WTC11 (cell line): ENCODE results near the gene CLDN3. TPM values are rescaled to one million over a fixed set of nuclear protein-coding genes. Genes with fewer than 3 reads are reported as not detected.

Source experiments
- ATAC-seq: fragments of 200-7000 bp; cut with Tn5 transposase; 2 replicates; pipeline ENCODE4 v1.10.0; 2021; ENCODE audit warnings: mild to moderate bottlenecking, moderate library complexity
- CTCF ChIA-PET: fragments of 300-600 bp; sonication (Branson Sonifier 250); formaldehyde crosslinking; loops from one replicate; lab custom pipeline; 2021; ENCODE audit warnings: antibody characterized with exemption; lab: Charles Lee
- POLR2A ChIA-PET: fragments of 350-600 bp; sonication (Branson Sonifier 250); formaldehyde crosslinking; loops from one replicate; lab custom pipeline; 2021; ENCODE audit warnings: antibody characterized with exemption; lab: Charles Lee
- DNase-seq: peaks from one replicate; pipeline ENCODE4 v3.0.0; 2021; ENCODE audit warnings: low spot score
- H3K27ac Mint-ChIP-seq: 2 replicates; pipeline ENCODE4 v1.8.0; 2021; ENCODE audit warnings: mixed read lengths
- H3K27me3 Mint-ChIP-seq: 2 replicates; pipeline ENCODE4 v1.8.0; 2021; ENCODE audit warnings: low read depth, mild to moderate bottlenecking, moderate library complexity, mixed read lengths
- H3K36me3 Mint-ChIP-seq: 2 replicates; pipeline ENCODE4 v1.8.0; 2021; ENCODE audit warnings: mixed read lengths
- H3K4me1 Mint-ChIP-seq: 2 replicates; pipeline ENCODE4 v1.8.0; 2022; ENCODE audit warnings: mixed read lengths
- H3K4me3 Mint-ChIP-seq: 2 replicates; pipeline ENCODE4 v1.8.0; 2021; ENCODE audit warnings: mild to moderate bottlenecking, moderate library complexity, mixed read lengths
- H3K9me3 Mint-ChIP-seq: 2 replicates; pipeline ENCODE4 v1.8.0; 2021; ENCODE audit warnings: mixed read lengths
- CREB1 ChIP-seq: sonication (generic); formaldehyde crosslinking; IDR thresholded peaks from 2 replicates; pipeline ENCODE4 v1.8.0; 2023; ENCODE audit warnings: mild to moderate bottlenecking, missing genetic modification reagents
- CREM ChIP-seq: sonication (generic); formaldehyde crosslinking; IDR thresholded peaks from 2 replicates; pipeline ENCODE4 v1.8.1; 2022; ENCODE audit warnings: mild to moderate bottlenecking, missing genetic modification reagents, moderate library complexity
- ETV6 ChIP-seq: sonication (generic); formaldehyde crosslinking; IDR thresholded peaks from 2 replicates; pipeline ENCODE4 v1.8.1; 2022; ENCODE audit warnings: mild to moderate bottlenecking, missing genetic modification reagents
- FOXK1 ChIP-seq: sonication (generic); formaldehyde crosslinking; IDR thresholded peaks from 2 replicates; pipeline ENCODE4 v1.8.0; 2022; ENCODE audit warnings: mild to moderate bottlenecking, moderate library complexity, missing genetic modification reagents
- FOXP1 ChIP-seq: sonication (generic); formaldehyde crosslinking; IDR thresholded peaks from 2 replicates; pipeline ENCODE4 v1.8.0; 2022; ENCODE audit warnings: missing genetic modification reagents, mild to moderate bottlenecking, moderate library complexity, borderline replicate concordance
- FOXP4 ChIP-seq: sonication (generic); formaldehyde crosslinking; IDR thresholded peaks from 2 replicates; pipeline ENCODE4 v1.8.0; 2022; ENCODE audit warnings: mild to moderate bottlenecking, missing genetic modification reagents
- SP1 ChIP-seq: sonication (generic); formaldehyde crosslinking; conservative IDR thresholded peaks from 2 replicates; pipeline ENCODE4 v1.8.1; 2022; ENCODE audit warnings: missing genetic modification reagents
- STAT6 ChIP-seq: sonication (generic); formaldehyde crosslinking; conservative IDR thresholded peaks from 2 replicates; pipeline ENCODE4 v1.8.1; 2023; ENCODE audit warnings: mild to moderate bottlenecking, low read depth, missing genetic modification reagents, moderate library complexity
- TP53 ChIP-seq: sonication (generic); formaldehyde crosslinking; IDR thresholded peaks from 2 replicates; pipeline ENCODE4 v1.8.1; 2023; ENCODE audit warnings: mild to moderate bottlenecking, missing genetic modification reagents
- ZBTB21 ChIP-seq: sonication (generic); formaldehyde crosslinking; IDR thresholded peaks from 2 replicates; pipeline ENCODE4 v1.8.1; 2023; ENCODE audit warnings: mild to moderate bottlenecking, missing genetic modification reagents, borderline replicate concordance
- ZNF416 ChIP-seq: fragments of 250-450 bp; sonication (Bioruptor Pico); IDR thresholded peaks from 2 replicates; pipeline ENCODE4 v1.9.0; 2021; ENCODE audit warnings: mild to moderate bottlenecking, inconsistent platforms
- ZNF532 ChIP-seq: fragments of 250-450 bp; sonication (Bioruptor Pico); IDR thresholded peaks from 2 replicates; pipeline ENCODE4 v1.9.0; 2021; ENCODE audit warnings: mild to moderate bottlenecking, borderline replicate concordance
- total RNA-seq: library from RNA; stranded (reverse); gene quantifications from 3 replicates; pipeline ENCODE4 v1.2.3, GENCODE V29; 2021
- TF ChIP-seq, protein P1 (sequence below): sonication (generic); formaldehyde crosslinking; IDR thresholded peaks from 2 replicates; pipeline ENCODE4 v1.8.1; 2023; ENCODE audit warnings: mild to moderate bottlenecking, missing genetic modification reagents
- TF ChIP-seq, protein P2 (sequence below): sonication (generic); formaldehyde crosslinking; IDR thresholded peaks from 2 replicates; pipeline ENCODE4 v1.8.1; 2023; ENCODE audit warnings: mild to moderate bottlenecking, missing genetic modification reagents, moderate library complexity
- TF ChIP-seq, protein P3 (sequence below): sonication (generic); formaldehyde crosslinking; IDR thresholded peaks from 2 replicates; pipeline ENCODE4 v1.8.0; 2022; ENCODE audit warnings: mild to moderate bottlenecking, missing genetic modification reagents
- TF ChIP-seq, protein P4 (sequence below): sonication (generic); formaldehyde crosslinking; IDR thresholded peaks from 2 replicates; pipeline ENCODE4 v1.8.1; 2022; ENCODE audit warnings: low read depth, mild to moderate bottlenecking, moderate library complexity, missing genetic modification reagents, borderline replicate concordance
- TF ChIP-seq, protein P5 (sequence below): sonication (generic); formaldehyde crosslinking; IDR thresholded peaks from 2 replicates; pipeline ENCODE4 v1.8.1; 2022; ENCODE audit warnings: missing genetic modification reagents, borderline replicate concordance

The CLDN3 gene
- total RNA-seq, 1 experiment from 2014 or later, result 20.7 TPM

DNA sequence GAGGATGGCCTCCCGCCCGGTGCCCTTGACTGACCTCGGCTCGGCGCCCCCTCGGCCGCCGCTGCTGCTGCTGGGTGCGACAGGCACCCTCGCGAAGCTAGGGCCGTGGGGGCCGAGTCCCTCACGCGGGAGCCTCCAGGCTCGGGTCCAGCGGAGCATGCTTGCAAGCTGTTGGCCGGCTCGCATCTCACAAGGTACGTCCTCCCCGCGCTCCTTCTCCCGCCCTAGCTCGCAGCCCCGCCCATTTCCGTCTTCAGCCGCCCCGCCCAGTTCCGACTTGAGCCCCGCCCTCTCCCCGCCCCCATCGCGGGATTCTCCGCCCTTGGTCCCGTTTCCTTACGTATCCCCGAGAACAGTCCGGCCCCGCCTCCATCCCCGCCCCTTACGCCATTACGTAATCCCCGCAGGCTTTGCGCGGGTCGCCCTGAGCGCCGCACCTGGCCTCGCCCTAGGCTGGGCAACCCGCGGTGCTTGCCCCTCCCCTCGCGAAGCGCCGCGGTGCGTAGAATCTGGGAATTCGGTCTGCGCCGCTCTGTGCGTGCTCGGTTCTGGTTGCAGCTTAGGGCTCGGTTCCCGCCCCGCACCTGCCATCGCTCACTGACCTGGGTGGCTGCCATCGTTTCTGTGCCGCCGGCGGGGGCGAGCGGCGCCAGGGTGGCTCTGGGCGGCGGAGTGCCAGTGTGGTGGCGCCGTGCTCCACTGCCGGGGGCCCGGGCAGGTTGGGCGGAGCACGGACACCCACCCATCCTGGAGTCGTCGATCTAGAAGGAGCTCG lies 31.3 kb downstream of the CLDN3 start, which contains the start of gene ABHD11:
ABHD11 (minus strand) TSS at position 191 of the 775 bp plus-strand sequence; CDS start at position 159, 32 bp downstream.
- Mint-ChIP-seq H3K4me3 (peak within 1 kb of the TSS; percentile 93), H3K27me3 (peaks cover 28% of the 10 kb centered on the region), H3K4me1 (peaks cover 37% of the 10 kb centered on the region), H3K9me3 (peaks cover 3% of the 10 kb centered on the region), H3K36me3 (peaks cover 11% of the 10 kb centered on the region), H3K27ac (peak within 1 kb of the TSS; percentile 98)
- peak; percentile 98 for DNase-seq
- ATAC-seq, result peak; percentile 61
- CTCF ChIA-PET, result interaction anchor here (0.6 to 4.5 kb wide), 13 partner anchors 13 to 342 kb away, joined by 3 to 22 read pairs (median 4); partner anchors contain the start of gene CLDN3
- POLR2A ChIA-PET, result interaction anchor here (0.5 to 7.5 kb wide), 19 partner anchors 13 to 218 kb away, joined by 3 to 91 read pairs (median 4); partner anchors contain the start of genes CLDN3, CLDN4 and METTL27
- TF ChIP-seq SP1 (CRISPR knock-in tag), result peak; percentile 97
- 0 out of 2 replicates have a peak, but pooled peaks have one; percentile 57 for TF ChIP-seq TP53 (CRISPR knock-in tag)
- TF ChIP-seq, protein P1, sequence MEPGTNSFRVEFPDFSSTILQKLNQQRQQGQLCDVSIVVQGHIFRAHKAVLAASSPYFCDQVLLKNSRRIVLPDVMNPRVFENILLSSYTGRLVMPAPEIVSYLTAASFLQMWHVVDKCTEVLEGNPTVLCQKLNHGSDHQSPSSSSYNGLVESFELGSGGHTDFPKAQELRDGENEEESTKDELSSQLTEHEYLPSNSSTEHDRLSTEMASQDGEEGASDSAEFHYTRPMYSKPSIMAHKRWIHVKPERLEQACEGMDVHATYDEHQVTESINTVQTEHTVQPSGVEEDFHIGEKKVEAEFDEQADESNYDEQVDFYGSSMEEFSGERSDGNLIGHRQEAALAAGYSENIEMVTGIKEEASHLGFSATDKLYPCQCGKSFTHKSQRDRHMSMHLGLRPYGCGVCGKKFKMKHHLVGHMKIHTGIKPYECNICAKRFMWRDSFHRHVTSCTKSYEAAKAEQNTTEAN (CRISPR knock-in tag), result 0 out of 2 replicates have a peak, but pooled peaks have one; percentile 67
- TF ChIP-seq, protein P2, sequence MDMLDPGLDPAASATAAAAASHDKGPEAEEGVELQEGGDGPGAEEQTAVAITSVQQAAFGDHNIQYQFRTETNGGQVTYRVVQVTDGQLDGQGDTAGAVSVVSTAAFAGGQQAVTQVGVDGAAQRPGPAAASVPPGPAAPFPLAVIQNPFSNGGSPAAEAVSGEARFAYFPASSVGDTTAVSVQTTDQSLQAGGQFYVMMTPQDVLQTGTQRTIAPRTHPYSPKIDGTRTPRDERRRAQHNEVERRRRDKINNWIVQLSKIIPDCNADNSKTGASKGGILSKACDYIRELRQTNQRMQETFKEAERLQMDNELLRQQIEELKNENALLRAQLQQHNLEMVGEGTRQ, result peak; percentile 32; the same call in 1 of the 2 replicates
- 0 out of 2 replicates have a peak, but pooled peaks have one; percentile 60 for TF ChIP-seq CREM
- TF ChIP-seq ETV6, result peak; percentile 83; the same call in 1 of the 2 replicates
- 0 out of 2 replicates have a peak, but pooled peaks have one; percentile 47 for TF ChIP-seq CREB1 (CRISPR knock-in tag)
- TF ChIP-seq FOXP4, result peak; percentile 47; the same call in 1 of the 2 replicates
- TF ChIP-seq FOXP1 (CRISPR knock-in tag), result peak; percentile 59
- 0 out of 2 replicates have a peak, but pooled peaks have one; percentile 55 for TF ChIP-seq ZNF416 (CRISPR knock-in tag)
- no peak for TF ChIP-seq STAT6 (CRISPR knock-in tag)
- peak; percentile 62; the same call in 1 of the 2 replicates for TF ChIP-seq FOXK1 (CRISPR knock-in tag)
- TF ChIP-seq ZNF532 (CRISPR knock-in tag), result no peak
- TF ChIP-seq, protein P3, sequence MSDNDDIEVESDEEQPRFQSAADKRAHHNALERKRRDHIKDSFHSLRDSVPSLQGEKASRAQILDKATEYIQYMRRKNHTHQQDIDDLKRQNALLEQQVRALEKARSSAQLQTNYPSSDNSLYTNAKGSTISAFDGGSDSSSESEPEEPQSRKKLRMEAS (CRISPR knock-in tag), result peak; percentile 74
- TF ChIP-seq, protein P4, sequence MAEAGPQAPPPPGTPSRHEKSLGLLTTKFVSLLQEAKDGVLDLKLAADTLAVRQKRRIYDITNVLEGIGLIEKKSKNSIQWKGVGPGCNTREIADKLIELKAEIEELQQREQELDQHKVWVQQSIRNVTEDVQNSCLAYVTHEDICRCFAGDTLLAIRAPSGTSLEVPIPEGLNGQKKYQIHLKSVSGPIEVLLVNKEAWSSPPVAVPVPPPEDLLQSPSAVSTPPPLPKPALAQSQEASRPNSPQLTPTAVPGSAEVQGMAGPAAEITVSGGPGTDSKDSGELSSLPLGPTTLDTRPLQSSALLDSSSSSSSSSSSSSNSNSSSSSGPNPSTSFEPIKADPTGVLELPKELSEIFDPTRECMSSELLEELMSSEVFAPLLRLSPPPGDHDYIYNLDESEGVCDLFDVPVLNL (CRISPR knock-in tag), result peak; percentile 47; the same call in 1 of the 2 replicates
- TF ChIP-seq, protein P5, sequence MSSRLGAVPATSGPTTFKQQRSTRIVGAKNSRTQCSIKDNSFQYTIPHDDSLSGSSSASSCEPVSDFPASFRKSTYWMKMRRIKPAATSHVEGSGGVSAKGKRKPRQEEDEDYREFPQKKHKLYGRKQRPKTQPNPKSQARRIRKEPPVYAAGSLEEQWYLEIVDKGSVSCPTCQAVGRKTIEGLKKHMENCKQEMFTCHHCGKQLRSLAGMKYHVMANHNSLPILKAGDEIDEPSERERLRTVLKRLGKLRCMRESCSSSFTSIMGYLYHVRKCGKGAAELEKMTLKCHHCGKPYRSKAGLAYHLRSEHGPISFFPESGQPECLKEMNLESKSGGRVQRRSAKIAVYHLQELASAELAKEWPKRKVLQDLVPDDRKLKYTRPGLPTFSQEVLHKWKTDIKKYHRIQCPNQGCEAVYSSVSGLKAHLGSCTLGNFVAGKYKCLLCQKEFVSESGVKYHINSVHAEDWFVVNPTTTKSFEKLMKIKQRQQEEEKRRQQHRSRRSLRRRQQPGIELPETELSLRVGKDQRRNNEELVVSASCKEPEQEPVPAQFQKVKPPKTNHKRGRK (CRISPR knock-in tag), result 0 out of 2 replicates have a peak, but pooled peaks have one; percentile 36
- TF ChIP-seq ZBTB21, result peak; percentile 61; the same call in 1 of the 2 replicates
